HG03064 (cell line): Measurements from ENCODE around the gene SELENOS.
"Not testable (repeated sequence)": the region's sequence is repeated elsewhere in the genome, so short reads cannot be mapped to it uniquely, and the experiment has no call there.

ENCODE experiments used
- ATAC-seq: cut with Tn5 transposase; IDR thresholded peaks from one replicate; pipeline ENCODE4 v1.9.1; 2021; ENCODE audit warnings: low read depth; ENCODE audit not compliant: unreplicated experiment

SELENOS gene

DNA sequence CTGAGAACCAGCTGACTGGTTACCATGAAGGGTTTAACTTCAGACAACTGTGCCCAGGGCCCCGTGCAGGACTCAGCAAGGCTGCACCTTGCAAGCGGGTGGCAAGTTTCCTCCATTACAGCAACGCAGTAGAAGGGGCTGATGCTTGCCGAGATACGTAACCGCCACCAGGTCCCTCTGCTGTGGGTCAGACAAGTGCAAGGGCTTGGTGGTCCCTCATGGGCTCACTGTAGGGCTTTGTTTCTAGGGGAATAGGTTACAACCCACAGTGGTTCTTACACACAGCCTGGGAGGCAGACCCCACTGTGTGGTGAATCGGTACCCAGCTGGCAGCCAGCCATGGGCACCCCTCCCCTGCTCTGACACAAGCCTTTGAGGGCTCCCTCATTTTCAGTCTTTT lies 33.2 kb upstream of the SELENOS start:
- ATAC-seq, result no peak

DNA sequence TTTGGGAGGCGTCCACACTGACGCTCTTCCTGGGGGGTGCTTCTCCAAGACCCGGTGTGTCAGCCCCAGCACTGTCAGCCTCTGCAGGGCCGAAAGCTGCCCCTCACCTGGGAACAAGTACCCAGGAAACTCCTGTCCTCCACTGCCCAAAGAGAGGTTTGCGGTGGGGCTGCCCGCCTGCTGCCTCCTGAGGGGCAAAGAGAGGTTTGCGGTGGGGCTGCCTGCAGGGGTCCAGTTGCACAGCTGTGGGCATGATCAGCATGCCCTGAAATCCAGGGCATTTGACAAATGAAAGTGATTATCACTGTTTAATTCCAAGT lies 32.8 kb upstream of the SELENOS start:
- ATAC-seq, result no peak

DNA sequence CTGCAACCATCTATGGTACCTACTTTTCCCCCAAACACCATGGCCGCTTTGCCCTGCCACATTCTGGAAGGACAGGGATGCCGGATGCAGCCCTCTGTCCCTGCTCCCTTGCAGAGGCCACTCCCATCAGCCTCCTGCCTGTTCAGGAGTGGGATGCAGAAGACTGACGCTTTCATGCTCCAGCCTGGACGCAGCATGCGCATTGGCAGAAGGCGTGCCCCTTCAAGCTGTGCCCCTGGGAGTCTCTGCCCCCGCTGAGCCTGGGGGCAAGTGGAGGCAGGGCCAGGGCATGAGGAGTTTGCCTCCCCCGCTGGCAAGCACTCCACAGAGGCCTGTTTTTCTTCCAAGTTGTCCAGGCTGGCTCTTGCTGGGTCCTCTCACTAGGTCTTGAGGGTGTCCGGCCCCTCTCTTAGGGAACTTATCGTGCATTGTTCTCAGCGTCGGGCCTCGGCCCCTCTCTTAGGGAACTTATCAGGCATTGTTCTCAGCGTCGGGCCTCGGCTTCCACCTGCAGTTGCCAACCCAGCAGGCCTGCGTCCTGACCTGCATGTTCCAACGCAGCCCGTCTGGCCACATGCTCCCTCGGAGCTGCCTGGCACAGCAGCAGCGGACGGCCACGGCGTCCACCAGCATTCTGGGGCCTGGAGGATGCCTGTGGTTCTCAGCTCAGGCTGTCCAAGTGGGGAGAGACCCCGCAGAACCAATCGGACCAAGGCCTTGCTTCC lies 32.3 kb upstream of the SELENOS start:
- ATAC-seq, result no peak

DNA sequence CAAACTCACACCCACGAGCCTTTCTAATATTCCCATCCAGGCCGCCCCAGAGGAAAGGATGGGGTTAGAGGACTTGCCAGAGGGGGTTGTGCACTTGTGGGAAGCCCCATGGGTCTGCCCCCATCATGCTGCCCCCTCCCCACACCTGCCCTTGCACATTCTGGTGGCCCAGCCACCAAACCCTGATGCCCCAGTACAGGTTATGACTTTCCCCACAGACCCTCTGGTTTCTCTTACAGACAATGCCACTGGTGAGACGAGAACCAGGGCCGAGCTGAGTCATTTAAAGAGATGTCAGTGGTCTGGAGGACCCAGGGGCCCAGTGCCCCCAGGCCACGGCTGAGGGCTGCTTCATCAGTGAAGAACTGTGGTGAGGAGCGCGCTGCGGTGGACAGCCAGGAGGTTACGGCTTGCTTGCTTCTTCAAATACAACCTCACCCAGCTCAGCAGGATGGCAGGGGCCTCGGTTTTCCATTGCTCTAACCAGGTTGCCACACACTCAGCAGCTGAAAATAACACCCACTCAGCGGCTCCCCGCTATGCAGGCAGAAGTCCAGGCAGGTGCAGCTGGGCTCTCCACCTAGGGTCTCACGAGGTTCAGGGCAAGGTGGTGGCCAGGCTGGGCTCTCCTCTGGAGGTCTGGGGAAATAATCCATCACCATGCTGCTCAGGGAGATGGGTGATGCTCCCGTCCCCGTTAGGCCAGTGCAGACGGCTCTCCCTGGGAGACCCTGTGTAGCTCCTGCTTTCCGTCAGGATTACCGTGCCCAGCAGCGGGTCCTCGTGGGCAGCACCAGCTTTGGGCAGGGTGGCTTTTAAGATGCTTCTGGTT lies 31.5 kb upstream of the SELENOS start:
- ATAC-seq, result no peak

DNA sequence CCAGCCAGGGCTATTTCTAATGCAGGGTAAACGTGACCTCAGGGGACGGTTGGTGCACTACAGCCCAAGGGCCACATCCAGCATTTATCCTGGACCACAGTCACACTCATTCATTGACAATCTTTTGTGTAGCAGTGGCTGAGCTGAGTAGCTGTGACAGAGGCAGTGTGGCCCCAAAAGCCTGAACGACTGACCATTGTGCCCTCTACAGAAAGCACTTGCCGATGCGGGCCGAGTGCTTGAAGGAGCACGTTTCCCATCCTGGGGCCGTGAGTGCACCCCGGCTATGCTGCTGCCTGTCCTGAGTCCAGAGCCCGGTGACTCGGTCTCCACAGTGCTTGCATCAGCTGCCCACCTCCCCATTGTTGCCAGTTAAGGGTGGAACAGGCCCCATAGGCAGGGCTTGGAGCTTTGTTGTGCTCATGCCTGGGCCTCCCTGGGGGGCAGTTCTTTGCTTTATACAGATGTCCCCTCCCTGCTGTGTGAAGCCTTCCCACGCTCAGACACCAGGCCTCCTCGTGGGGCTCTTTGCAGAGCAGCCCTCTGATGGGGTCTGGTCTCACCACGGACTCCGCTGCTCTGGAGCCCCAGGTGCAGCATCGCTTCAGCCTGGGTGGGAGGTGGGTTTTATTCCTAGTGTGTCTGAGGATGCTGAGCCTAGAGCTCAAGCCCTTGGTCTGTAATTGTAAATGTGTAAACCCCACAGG lies 30.8 kb upstream of the SELENOS start:
- no peak for ATAC-seq

DNA sequence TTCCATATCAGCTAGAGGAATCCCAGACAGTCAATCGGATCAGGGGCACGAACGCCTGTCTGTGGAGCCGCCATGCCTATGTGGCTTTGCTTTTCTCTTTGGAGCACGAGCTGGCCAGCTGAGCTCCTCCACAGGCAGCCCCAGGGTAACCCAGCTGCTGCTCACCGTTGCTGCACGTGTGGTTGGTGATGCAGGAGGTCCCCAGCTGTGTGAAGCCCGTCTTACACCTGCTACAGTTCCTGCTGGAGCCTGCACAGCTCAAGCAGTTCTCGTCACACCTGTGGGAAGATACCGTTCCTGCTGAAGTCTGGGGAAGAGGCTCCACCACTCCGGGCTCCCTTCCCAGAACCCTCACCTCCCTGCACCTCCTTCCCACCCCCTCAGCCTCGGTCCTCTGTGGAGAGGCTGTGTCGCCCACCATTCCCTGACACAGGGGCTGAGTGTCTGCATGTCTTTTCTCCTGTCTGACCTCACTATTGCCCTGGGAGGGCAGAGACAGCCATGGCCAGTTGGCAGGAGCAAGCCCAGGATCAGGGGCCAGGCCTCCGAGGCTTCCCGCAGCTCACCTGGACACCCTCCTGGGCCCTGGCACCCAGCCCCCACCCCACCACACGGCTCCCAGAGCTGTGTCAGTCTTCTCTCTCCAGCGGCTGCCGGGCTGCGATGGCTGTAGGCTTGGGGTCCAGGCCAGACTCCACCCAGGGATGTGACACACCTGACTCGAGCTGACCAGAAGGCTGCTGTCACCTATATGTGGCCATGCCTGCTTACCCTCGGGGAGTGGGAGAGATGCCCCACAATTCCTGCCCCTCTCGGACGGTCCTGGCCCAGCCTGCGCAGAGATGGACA lies 30.0 kb upstream of the SELENOS start:
- no peak for ATAC-seq

DNA sequence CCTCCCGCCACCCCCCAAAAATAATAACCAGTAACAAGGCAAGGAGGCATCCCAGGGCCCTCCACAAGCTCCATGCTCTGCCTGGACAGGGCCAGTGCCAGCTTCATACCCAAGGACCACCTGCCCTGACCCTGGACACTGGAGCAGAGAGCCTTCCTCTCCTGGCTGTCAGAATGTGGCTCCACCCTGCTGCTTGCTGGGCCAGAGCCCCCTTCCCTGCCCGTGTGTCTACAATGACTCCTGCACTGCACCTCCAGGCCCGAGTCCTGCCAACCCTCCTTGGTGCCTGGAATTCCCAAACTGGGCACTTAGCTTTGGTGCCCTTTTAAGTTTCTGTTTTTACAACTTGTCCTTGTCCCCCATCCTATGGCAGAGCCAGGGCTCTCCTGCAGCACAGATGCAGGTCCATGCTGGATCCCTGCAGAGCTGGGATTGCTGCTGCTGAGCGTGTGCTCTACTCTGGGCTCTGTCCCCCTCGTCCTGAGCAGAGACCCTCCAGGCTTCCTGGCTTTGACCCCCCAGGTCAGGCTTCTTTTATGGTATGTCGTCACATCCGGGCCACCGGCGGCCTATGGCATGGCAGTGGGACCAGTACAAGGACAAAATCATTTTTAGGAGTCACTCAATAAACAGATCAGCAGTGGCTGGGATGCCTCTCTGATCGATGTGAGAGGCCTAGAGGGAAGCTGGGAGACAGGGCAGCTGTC lies 29.2 kb upstream of the SELENOS start:
- no peak for ATAC-seq

DNA sequence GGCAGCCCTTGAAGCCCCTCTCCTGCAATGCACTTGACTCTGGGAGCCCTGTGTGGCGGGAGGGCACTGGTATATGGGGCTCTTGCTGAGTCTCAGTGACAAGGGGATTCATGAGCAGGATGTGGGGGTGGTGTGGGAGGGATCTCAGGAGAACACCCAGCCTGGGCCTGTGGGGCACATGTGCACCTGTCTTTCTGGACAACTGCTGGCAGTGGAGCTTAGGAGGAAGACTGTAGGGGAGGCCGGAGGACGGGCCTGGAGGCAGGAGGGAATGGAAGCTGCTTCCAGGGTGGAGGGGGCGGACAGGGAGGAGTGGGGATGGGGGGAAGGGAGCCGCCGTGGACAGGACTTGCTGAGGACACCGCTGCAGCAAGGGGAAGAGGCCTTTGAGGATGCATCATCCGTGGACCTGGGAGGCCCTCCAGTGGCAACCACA lies 28.6 kb upstream of the SELENOS start:
- ATAC-seq, result no peak

DNA sequence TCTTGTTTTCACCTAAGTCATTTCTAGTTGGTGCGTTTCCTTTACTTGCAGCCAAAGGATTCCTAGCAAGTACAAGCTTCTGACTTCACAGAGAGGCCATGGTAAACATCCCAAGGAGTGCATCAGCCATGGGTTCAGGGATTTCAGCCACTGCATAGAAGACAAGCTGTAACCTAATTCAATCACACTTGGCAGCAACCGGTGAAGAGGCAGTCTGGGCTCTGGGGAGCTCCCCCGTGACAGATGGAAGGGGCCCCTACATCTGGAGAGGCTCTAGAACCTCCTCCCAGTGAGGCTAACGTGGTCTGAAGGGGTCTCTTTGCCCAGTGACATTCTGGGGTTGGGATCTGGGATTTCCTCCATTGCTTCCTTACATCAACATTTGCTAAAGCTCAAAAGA lies 26.1 kb upstream of the SELENOS start:
- ATAC-seq, result no peak

DNA sequence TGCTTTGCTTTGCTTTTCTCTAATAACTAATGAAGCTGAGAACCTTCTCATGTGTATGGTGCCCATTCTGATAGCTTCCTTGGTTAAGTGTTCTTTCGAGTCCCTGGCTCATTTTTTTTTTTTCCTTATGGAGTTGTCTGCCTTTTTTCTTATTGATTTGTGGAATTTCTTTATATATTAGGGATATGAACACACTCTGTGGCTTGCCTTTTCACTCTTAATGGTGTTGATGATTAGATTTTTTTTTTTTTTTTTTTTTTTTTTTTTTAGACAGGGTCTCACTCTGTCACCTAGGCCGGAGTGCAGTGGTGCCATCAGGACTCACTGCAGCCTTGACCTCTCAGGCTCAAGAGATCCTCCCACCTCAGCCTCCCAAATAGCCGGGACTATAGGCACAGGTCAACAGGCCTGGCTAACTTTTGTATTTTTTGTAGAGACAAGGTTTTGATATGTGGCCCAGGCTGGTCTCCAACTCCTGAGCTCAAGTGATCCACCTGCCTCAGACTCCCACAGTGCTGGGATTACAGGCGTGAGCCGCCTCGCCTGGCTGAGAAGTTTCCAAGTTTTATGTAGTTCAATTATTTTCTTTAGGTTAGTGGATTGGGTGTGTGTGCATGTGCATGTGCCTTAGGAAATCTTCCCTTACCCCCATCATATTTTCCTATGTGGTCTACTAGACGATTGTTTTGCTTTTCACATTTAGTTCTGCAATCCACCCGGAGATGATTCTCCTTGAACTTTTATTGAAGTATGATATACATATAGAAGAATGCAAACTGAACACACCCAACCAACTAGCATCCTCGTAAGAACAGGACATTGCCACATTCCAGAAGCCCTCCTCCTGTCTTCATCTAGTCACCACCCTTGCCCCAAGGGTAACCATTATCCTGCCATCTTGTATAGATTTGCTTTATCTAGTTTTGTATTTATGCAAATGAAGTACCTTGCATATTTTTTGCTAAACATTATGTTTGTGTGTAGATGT lies 19.4 kb upstream of the SELENOS start:
- ATAC-seq, result no peak

DNA sequence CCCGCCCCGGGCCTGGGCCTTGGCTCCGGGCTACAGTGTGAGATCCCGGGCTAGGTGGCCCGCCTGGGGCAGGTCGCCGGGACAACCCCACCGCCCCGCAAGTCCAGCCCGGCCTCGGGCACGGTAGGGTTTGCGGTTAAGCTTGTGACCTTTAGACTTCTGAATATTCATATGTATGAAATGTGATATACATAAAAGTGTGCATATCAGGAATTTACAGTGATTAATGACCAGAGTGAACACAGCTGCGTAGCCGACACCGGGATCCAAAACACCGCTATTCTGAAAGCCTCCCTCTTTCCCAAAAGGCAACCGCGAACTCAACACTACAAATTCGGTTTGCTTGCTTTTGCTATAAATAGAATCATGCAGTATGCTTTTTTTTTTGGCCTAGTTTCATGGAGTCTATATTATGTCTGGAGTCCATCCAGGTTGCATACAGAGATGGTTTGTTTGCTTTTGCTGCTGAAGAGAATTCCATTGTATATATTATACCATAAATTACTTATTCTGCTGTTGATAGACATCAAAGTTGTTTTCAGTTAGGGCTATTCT lies 18.4 kb upstream of the SELENOS start:
- ATAC-seq, result no peak

DNA sequence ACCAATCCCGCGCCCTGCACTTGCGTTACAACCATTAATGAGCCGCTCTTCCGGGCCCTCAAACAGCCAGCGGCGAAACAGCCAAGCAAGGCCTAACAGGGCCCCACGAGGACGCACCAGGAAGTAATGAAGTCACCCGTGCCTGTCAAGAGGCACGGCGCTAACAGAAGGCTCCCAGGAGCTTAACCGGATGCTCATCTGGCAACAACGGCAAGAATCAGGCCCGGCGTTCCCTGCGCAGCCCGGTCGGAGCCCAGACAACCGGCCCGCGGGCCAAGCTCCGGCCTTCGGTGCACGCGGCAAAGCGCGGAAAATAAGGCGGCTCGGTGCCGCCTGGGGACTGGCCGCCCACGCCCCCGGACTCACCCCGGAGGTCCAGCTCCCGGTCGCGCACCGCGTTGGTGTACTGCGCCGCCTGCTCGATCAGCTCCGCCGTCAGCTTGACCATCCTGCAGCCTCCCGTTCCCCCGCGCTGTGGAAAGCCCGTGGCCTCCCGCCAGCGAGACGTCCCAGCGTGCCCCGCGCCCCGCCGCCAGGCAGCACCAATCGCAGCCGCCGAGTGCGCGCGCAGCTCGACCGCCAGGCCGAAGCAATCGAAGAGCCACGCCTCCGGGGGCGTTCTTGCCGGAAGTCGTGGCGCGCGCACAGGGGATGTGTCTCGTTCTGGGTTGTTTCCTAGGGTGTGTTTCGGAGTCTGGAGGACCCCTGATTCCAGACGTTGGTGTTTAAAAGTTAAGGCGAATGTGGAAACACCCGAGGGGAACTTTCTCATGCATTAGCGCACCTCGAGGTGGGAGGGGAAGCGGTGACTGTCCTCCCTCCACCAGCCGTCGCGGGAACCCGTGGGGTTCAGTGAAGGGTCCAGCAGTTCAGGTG lies 17.7 kb upstream of the SELENOS start, which contains the start of gene SNRPA1:
TSS of gene SNRPA1 (minus strand) at position 518 of the 876 bp plus-strand sequence. CDS start at position 448, 70 bp downstream.
- ATAC-seq, result peak; percentile 58

DNA sequence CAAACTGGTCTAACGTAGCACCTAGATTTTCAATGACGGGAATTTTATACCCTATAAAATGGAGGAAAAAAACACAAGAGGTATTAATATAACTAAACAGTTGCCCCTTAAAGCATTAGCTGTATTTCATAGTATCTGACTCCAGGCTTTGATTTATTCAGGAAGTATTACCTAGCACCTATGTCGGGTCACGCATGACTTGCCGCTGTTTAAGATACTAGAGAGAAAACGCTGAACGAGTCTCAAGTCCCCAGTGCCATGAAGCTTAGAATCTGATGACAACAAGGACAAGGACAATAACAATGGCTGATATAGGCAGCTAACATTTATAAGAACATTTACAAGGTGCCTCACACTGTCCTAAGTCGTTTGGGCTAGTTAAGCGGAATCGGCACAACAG lies 15.8 kb upstream of the SELENOS start:
- ATAC-seq, result no peak

DNA sequence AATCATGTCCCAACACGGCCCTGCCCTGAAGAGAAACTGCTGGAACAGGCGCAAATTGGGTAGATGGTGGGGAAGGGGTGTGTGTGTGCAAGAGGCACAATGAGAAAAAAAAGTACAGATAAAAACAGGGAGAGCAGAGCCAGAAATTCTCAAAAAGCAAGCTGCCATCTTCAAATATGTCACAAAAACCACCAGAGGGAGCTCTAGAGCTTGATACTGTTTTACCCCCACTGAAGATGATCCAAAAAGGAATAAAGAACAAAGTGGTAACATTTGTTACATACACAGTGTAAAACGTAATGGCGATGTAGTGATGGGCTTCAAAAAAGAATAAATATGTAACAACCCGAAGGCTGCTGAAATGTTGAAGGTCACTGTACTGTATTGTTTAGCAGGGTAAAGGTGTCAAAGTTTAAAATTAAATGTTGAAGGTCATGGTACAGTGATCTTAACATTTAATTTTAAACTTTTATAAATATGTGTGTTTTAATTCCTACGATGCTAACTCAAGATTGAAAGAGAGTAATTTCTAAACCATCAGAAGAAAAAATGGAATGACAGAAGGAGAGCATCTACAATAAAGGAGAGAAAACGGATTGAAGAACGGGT lies 11.7 kb upstream of the SELENOS start:
- ATAC-seq, result no peak

DNA sequence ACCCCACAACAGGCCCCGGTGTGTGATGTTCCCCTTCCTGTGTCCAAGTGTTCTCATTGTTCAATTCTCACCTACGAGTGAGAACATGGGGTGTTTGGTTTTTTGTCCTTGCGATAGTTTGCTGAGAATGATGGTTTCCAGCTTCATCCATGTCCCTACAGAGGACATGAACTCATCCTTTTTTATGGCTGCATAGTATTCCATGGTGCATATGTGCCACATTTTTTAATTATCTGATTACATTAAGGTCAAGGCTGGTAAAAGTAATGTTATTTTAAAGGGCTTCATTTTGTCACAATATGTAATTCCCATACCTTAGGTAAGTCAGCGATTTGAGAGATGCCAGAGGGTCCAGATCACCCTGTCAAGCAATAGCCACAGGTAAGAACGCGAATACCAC lies 10.1 kb upstream of the SELENOS start:
- not testable (repeated sequence) for ATAC-seq

DNA sequence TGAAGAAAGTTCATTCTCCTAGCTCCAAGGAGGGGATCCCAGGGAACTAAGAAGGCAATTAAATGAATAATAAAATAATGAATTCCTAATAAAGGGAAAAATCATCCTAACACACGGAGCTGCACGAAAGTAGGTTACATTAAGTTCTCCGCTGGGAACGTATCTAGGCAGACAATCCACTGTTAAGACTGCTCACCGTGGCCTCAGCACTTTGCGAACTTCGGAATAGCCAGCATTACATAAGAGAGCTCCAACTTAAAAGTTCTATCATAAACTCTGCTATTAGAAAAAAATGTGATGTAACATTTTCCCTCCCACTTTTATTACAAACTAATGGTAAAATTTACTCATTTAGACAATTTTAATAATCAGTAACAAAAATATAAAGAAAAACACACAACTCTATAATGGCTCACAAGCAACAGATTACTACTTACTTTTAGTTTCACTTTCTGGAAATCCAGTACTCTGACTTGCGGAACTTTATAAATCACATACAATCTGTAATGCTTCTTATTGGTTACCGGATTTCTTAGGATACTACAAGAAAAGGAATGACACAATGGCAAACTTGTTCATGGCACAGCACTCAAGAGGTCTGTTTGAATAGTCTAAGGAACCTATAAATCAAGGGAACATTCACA lies 9.3 kb upstream of the SELENOS start:
- ATAC-seq, result no peak

DNA sequence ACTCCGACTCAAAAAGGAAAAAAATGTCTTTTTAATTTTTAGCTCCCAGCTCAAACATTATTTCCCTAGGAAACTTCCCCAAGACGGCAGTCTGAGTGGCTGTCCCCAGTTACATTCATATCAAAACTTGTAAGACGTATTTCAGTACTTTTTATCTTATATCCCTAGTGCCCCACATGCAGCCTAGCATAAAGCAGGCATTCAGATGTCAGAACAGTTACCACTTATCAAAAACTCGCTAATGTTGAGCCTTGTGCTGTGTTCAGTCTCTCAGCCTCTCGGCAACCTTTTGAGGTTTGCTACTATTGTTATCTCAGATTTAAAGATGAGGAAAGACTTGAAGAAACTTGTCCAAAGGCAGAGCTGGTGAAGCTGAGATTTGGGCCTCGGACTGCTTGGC lies 6.6 kb upstream of the SELENOS start:
- no peak for ATAC-seq
